ENCODE data around the gene TFPI. TPM values are rescaled to one million over a fixed set of nuclear protein-coding genes. Genes with fewer than 3 reads are reported as not detected.
"Not testable (repeated sequence)": the region's sequence is repeated elsewhere in the genome, so short reads cannot be mapped to it uniquely, and the experiment has no call there.

The TFPI gene
- total RNA-seq, 1 experiment from 2014 or later = 8.4 TPM

DNA sequence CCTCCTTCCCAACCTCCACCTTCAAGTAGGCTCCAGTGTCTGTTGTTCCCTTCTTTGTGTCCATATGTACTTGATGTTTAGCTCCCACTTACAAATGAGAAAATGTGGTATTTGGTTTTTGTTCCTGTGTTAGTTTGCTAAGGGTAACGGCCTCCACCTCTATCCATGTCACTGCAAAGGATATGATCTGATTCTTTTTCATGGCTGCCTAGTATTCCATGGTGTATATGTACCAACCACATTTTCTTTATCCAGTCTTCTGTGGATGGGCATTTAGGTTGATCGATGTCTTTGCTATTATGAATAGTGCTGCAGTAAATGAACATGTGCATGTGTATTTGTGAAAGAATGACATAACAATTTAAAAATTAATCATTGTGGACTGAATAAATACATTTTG is 19.5 kb upstream of the TFPI start:
- H3K27me3 Mint-ChIP-seq (ENCODE audit: low read depth) = peaks cover 4% of the 10 kb centered on the region; the same call in 1 of the 2 replicates
- peaks cover 21% of the 10 kb centered on the region for H3K9me3 Mint-ChIP-seq
- H3K36me3 Mint-ChIP-seq = peaks cover 20% of the 10 kb centered on the region
- no peak overlapping the region for H3K27ac Mint-ChIP-seq
- DNase-seq (ENCODE audit: low spot score) = no peak
- TF ChIP-seq TEAD1 (CRISPR knock-in tag; IDR thresholded peaks at IDR 0.05) (no peak), GABPB1 (CRISPR knock-in tag; IDR thresholded peaks at IDR 0.05) (no peak), NR3C1 (CRISPR knock-in tag; conservative IDR thresholded peaks at IDR 0.05; ENCODE audit: low read depth) (no peak), IRF2 (CRISPR knock-in tag; IDR thresholded peaks at IDR 0.05; ENCODE audit: borderline replicate concordance, low read depth) (no peak), NR1H2 (CRISPR knock-in tag; IDR thresholded peaks at IDR 0.05) (no peak), TEAD4 (CRISPR knock-in tag; IDR thresholded peaks at IDR 0.05) (no peak), ZNF396 (CRISPR knock-in tag; IDR thresholded peaks at IDR 0.05; ENCODE audit: borderline replicate concordance) (no peak)
- TF ChIP-seq, protein P1, sequence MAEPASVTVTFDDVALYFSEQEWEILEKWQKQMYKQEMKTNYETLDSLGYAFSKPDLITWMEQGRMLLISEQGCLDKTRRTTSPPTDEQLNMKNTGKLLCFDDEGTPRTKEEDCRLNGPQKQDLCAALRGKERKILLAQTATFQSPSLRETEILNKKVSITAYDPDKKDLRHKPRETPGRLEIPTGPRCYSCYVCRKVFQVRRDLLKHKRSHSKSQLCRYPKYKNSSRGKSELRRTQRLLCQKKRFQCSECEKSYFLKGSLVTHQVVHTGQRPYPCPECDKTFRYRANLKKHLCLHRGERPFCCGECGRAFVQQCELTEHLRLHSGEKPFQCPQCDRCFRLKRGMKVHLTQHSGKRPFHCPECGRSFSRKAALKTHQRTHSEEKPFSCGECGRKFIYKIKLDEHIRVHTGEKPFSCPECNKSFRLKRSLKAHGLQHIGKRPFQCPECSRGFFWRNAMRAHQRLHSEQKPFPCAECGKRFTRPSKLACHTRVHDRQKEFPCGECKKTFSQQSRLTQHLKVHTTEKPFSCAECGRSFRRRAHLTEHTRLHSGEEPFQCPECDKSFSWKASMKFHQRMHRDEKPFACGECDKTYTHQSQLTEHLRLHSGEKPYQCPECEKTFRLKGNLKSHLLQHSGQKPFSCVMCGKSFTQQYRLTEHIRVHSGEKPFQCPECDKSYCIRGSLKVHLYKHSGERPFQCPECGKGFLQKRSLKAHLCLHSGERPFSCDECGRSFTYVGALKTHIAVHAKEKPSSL (CRISPR knock-in tag; conservative IDR thresholded peaks at IDR 0.05) = no peak
- TF ChIP-seq, protein P2, sequence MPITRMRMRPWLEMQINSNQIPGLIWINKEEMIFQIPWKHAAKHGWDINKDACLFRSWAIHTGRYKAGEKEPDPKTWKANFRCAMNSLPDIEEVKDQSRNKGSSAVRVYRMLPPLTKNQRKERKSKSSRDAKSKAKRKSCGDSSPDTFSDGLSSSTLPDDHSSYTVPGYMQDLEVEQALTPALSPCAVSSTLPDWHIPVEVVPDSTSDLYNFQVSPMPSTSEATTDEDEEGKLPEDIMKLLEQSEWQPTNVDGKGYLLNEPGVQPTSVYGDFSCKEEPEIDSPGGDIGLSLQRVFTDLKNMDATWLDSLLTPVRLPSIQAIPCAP (CRISPR knock-in tag; IDR thresholded peaks at IDR 0.05) = no peak
- TF ChIP-seq, protein P3, sequence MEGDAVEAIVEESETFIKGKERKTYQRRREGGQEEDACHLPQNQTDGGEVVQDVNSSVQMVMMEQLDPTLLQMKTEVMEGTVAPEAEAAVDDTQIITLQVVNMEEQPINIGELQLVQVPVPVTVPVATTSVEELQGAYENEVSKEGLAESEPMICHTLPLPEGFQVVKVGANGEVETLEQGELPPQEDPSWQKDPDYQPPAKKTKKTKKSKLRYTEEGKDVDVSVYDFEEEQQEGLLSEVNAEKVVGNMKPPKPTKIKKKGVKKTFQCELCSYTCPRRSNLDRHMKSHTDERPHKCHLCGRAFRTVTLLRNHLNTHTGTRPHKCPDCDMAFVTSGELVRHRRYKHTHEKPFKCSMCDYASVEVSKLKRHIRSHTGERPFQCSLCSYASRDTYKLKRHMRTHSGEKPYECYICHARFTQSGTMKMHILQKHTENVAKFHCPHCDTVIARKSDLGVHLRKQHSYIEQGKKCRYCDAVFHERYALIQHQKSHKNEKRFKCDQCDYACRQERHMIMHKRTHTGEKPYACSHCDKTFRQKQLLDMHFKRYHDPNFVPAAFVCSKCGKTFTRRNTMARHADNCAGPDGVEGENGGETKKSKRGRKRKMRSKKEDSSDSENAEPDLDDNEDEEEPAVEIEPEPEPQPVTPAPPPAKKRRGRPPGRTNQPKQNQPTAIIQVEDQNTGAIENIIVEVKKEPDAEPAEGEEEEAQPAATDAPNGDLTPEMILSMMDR (IDR thresholded peaks at IDR 0.05) = no peak
- TF ChIP-seq, protein P4, sequence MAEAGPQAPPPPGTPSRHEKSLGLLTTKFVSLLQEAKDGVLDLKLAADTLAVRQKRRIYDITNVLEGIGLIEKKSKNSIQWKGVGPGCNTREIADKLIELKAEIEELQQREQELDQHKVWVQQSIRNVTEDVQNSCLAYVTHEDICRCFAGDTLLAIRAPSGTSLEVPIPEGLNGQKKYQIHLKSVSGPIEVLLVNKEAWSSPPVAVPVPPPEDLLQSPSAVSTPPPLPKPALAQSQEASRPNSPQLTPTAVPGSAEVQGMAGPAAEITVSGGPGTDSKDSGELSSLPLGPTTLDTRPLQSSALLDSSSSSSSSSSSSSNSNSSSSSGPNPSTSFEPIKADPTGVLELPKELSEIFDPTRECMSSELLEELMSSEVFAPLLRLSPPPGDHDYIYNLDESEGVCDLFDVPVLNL (CRISPR knock-in tag; IDR thresholded peaks at IDR 0.05; ENCODE audit: borderline replicate concordance, low read depth) = no peak
- TF ChIP-seq, protein P5, sequence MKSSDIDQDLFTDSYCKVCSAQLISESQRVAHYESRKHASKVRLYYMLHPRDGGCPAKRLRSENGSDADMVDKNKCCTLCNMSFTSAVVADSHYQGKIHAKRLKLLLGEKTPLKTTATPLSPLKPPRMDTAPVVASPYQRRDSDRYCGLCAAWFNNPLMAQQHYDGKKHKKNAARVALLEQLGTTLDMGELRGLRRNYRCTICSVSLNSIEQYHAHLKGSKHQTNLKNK (CRISPR knock-in tag; IDR thresholded peaks at IDR 0.05) = no peak
- CTCF ChIA-PET = interaction anchor here (1.1 kb wide), 1 partner anchor 74 kb away, joined by 3 read pairs; no protein-coding TSS in a partner anchor
- POLR2A ChIA-PET = no interaction called here
- no peak overlapping the region for H3K4me3 Mint-ChIP-seq
- peaks cover 29% of the 10 kb centered on the region for H3K4me1 Mint-ChIP-seq
- ATAC-seq = no peak

DNA sequence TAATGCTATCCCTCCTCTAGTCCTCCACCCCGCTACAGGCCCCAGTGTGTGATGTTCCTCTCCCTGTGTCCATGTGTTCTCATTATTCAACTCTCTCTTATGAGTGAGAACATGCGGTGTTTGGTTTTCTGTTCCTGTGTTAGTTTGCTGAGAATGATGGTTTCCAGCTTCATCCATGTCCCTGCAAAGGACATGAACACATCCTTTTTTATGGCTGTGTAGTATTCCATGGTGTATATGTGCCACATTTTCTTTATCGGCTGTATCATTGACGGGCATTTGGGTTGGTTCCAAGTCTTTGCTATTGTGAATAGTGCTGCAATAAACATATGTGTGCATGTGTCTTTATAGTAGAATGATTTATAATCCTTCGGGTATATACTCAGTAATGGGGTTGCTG is 17.8 kb upstream of the TFPI start:
- DNase-seq (ENCODE audit: low spot score); H3K27me3 Mint-ChIP-seq (ENCODE audit: low read depth); ATAC-seq; POLR2A ChIA-PET; CTCF ChIA-PET; H3K27ac Mint-ChIP-seq; H3K4me3 Mint-ChIP-seq: not testable (repeated sequence)
- Mint-ChIP-seq H3K9me3 (peaks cover 21% of the 10 kb centered on the region), H3K36me3 (peaks cover 20% of the 10 kb centered on the region), H3K4me1 (peaks cover 35% of the 10 kb centered on the region)

DNA sequence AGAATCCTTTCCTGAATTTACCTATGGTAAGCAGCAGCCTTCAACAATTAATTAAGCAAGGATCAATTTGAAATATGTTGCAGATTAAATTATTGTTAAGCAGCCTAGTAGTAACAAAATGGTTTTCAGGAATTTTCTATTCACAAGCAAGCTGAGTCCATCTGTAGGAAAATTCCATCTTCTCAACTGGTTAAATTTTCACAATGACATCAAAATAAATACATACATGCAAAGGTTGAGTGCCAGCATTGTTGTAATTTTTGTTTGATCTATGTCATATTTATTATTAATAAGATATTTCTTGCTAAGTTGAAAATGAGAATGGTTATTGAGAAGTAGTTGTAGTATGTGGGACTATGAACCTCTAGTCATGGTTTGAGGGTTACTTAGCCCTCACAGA is 15.3 kb upstream of the TFPI start:
- DNase-seq (ENCODE audit: low spot score) = no peak
- peaks cover 22% of the 10 kb centered on the region for H3K36me3 Mint-ChIP-seq
- CTCF ChIA-PET = no interaction called here
- no peak overlapping the region for H3K4me3 Mint-ChIP-seq
- H3K4me1 Mint-ChIP-seq = peaks cover 31% of the 10 kb centered on the region
- ATAC-seq = no peak
- peaks cover 21% of the 10 kb centered on the region for H3K9me3 Mint-ChIP-seq
- H3K27me3 Mint-ChIP-seq (ENCODE audit: low read depth) = 0 out of 2 replicates have a peak, but pooled peaks cover 4% of the 10 kb centered on the region
- TF ChIP-seq TP53 (CRISPR knock-in tag; IDR thresholded peaks at IDR 0.05) (no peak), ZNF423 (CRISPR knock-in tag; IDR thresholded peaks at IDR 0.05) (no peak), MXD4 (CRISPR knock-in tag; IDR thresholded peaks at IDR 0.05; ENCODE audit: borderline replicate concordance) (no peak), GTF2I (CRISPR knock-in tag; conservative IDR thresholded peaks at IDR 0.05) (no peak), JUN (CRISPR knock-in tag; IDR thresholded peaks at IDR 0.05) (no peak), ZNF232 (CRISPR knock-in tag; IDR thresholded peaks at IDR 0.05) (no peak), ZNF416 (CRISPR knock-in tag; IDR thresholded peaks at IDR 0.05) (no peak), NR2C2 (CRISPR knock-in tag; IDR thresholded peaks at IDR 0.05) (no peak)
- TF ChIP-seq, protein P6, sequence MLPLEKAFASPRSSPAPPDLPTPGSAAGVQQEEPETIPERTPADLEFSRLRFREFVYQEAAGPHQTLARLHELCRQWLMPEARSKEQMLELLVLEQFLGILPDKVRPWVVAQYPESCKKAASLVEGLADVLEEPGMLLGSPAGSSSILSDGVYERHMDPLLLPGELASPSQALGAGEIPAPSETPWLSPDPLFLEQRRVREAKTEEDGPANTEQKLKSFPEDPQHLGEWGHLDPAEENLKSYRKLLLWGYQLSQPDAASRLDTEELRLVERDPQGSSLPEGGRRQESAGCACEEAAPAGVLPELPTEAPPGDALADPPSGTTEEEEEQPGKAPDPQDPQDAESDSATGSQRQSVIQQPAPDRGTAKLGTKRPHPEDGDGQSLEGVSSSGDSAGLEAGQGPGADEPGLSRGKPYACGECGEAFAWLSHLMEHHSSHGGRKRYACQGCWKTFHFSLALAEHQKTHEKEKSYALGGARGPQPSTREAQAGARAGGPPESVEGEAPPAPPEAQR (CRISPR knock-in tag; IDR thresholded peaks at IDR 0.05) = no peak
- TF ChIP-seq, protein P7, sequence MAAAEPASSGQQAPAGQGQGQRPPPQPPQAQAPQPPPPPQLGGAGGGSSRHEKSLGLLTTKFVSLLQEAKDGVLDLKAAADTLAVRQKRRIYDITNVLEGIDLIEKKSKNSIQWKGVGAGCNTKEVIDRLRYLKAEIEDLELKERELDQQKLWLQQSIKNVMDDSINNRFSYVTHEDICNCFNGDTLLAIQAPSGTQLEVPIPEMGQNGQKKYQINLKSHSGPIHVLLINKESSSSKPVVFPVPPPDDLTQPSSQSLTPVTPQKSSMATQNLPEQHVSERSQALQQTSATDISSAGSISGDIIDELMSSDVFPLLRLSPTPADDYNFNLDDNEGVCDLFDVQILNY (CRISPR knock-in tag; IDR thresholded peaks at IDR 0.05) = no peak
- TF ChIP-seq, protein P8, sequence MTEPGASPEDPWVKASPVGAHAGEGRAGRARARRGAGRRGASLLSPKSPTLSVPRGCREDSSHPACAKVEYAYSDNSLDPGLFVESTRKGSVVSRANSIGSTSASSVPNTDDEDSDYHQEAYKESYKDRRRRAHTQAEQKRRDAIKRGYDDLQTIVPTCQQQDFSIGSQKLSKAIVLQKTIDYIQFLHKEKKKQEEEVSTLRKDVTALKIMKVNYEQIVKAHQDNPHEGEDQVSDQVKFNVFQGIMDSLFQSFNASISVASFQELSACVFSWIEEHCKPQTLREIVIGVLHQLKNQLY (CRISPR knock-in tag; IDR thresholded peaks at IDR 0.05) = no peak
- TF ChIP-seq, protein P9, sequence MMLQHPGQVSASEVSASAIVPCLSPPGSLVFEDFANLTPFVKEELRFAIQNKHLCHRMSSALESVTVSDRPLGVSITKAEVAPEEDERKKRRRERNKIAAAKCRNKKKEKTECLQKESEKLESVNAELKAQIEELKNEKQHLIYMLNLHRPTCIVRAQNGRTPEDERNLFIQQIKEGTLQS (CRISPR knock-in tag; conservative IDR thresholded peaks at IDR 0.05) = no peak
- POLR2A ChIA-PET = no interaction called here
- H3K27ac Mint-ChIP-seq = peak overlapping the region; percentile 1; the same call in 1 of the 2 replicates
